DMS 273 (cell line): ENCODE results near the gene FAM171A1.
"Not testable (repeated sequence)": the region's sequence is repeated elsewhere in the genome, so short reads cannot be mapped to it uniquely, and the experiment has no call there.

Experiments used
- DNase-seq: peaks from one replicate; lab custom pipeline; 2025; ENCODE audit not compliant: unreplicated experiment; lab: John Stamatoyannopoulos, UW

The FAM171A1 gene

DNA sequence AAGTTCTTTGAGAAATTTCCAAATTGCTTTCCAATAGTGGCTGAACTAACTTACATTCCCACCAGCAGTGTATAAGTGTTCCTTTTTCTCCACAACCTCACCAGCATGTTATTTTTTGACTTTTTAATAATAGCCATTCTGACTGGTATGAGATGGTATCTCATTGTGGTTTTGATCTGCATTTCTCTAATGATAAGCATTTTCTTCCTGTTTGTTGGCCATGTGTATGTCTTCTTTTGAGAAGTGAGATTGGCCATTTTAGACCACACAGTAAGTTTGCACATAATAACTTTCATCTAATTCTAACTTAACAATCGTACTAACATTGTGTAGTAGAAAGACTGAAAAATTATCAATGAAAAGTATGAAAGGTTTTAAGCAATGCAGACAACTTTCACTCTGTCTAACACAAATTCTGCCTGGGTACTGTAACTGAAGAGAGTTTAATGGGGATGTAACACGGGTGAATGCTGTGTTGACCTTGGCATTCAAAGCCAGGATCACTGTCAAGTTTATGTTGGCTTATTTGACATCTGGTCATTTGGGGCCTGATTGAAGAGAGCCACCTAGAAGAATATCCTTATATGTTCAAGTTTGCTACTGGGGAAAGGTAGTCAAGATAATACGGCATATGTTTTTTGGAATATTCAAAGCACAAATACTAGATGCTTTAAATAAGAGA is 50.4 kb downstream of the FAM171A1 start:
- no peak for DNase-seq

DNA sequence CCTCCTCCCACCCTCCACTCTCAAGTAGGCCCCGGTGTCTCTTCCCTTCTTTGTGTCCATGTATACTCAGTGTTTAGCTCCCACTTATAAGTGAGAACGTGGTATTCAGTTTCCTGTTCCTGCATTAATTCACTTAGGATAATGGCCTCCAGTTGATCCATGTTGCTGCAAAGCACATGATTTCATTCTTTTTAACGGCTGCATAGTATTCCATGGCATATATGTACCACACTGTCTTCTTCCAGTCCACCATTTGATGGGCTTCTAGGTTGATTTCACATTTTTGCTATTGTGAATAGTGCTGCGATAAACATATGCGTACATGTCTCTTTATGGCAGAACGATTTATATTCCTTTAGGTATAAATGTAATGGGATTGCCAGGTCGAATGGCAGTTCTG is 51.0 kb downstream of the FAM171A1 start:
- no peak for DNase-seq

DNA sequence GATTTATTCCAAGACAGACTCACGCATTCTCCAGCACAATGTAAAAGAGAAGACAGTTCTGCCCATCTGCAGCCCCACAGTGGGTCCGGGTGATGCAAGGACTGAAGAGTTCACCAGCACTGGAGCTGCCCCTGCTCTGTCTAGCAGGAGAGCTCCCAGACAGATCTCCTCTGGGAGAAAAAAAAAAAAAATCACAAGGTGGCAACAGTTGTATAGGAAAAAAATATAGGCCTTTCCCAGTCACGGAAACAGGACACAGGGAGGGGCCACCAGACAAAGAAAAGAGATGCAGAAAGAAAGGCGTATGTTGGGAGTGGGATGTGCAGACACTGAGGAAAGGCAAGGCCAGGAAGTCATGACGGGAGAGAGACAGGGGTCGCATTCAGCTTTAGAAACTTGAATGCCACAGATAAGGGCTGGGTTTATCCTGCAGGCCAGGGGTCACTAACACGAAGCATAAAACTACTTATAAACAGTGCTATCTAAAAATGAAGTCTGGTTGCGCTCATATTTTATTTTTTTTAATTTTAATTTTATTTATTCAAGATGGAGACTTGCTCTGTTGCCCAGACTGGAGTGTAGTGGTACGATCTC is 54.1 kb downstream of the FAM171A1 start:
- no peak for DNase-seq

DNA sequence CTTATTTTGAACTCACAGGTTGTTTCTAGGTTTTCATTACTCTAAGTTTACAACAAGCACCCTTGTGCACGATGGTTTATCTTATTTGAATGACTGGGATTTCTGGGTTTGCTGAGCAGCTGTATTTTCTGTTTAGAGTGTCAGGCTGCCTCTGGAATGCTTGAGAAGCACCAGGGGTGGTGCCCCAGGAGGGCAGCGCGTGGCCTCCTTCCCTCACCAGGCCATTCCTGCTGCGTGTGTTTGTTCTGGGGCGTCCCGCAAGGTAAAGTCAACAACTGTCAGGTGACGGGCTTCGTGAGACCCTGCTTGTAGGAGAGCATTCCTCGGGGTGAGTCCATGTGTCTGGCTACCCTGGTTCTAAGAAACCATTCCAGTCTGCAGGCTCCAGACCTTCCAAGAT is 54.9 kb downstream of the FAM171A1 start:
- DNase-seq = no peak

DNA sequence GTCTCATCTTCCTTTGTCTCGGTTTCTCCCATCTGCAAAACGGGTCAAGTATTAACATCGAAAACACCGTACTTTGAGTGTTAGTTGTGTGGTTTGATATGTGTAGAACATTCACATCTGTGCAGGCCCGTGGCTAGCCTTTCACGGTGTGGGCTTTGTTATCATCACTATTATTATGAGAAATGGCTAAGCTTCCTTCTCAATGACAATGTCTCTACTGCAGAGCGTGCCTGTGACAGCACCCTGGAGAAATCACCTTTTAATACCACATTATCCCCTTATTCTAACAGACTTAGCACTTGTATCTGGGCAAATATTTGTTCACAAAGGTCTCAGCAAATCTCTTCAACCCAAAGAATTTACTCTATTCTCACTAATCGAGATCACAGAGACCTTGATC is 55.8 kb downstream of the FAM171A1 start:
- no peak for DNase-seq

- DNase-seq = no peak
These were observed 56.5 kb downstream of the FAM171A1 start for GRCh38 chr10:15314482-15315045.

DNA sequence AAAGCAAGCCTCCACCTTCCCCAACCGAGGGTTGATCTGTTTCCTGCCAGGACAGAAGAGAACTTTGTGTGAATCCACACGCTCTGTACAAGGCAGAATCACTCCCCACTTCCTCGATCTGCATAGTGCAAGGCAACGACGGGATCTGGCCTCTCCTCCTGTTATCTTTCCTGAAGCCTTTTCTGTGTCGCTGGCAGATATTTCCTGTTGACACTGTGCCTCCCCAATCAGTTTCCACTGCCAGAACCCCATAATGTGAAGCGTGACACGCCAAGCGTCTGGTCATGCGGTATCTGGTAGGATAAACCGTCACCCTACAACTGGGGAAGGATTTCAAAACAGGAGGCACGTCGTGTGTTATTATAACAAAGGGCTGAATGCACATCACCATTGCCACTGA is 57.2 kb downstream of the FAM171A1 start:
- no peak for DNase-seq

- DNase-seq = no peak
These were observed 58.0 kb downstream of the FAM171A1 start for GRCh38 chr10:15313047-15313446.

DNA sequence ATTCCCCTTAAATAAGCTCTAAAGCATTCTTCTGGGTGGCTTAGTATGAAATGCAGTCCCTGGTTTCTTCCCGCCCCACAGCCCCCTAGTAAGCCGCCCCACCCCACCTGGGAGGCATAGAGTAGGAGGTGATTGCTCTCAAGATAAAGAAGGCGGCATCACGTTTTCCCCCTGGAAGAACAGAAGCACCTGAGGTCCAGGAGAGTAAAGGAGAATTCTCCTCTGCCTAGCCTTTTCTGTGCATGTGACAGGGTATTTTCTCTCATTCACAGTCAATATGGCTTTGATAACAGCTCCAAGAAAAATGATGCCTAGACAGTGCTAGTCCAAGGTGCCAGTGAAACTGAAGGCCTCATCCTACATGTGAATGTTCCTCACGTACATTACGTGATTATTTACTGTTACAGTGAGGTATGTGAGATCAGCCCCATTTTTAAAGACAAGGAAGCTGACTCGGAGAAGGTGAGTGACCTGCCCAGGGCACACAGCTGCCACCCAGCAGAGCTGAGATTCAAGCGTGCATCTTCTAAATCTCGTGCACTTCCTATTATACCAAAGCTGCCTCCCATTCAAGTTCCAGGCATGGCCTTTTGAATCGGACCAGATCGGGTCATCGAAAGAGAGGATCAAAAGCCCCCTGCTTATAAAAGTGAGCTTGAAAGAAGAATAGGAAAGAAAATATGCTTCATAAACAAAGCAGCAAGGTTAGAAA is 59.4 kb downstream of the FAM171A1 start:
- no peak for DNase-seq

DNA sequence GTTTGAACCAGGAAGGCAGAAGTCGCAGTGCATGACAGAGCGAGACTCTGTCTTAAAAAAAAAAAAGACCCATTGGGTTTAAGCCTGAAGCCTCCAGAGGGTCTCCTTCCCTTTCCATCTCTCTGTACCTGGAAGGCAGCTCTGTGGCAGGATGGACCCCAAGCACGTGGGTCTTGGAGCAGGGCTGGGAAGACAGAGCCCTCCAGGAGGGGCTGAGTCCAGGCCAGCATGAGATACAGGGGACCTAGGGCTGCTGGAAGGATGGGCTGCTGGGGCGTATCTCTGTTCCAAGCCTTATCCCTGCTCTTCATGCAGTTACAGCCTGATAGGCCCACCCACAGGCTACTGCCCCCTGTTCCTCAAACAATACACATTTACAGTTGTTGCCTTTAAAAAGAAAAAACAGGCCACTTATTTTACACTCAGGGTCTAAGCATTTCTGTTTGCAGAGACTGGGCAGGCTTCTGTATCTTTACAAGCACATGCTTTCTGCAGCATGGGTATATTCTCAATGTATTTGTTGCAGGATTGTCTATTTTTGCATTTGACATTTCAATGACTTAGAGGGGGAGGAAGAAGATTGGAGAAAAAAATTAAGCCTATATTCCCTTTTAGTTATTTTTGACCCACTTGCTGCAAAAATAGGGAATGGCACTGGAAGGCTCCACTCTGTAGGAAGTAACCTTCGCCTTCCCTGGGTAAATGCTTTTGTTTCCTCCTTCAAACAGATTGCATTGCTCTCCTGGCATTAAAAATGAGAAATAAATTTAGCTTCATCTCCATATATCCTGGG is 60.1 kb downstream of the FAM171A1 start:
- no peak for DNase-seq

GRCh38 chr10:15309221-15309620 is 61.9 kb downstream of the FAM171A1 start:
- DNase-seq = no peak

GRCh38 chr10:15306735-15307280 is 64.3 kb downstream of the FAM171A1 start:
- no peak for DNase-seq

GRCh38 chr10:15305634-15306033 is 65.5 kb downstream of the FAM171A1 start:
- DNase-seq = no peak

GRCh38 chr10:15305161-15305560 is 65.9 kb downstream of the FAM171A1 start:
- DNase-seq = no peak

DNA sequence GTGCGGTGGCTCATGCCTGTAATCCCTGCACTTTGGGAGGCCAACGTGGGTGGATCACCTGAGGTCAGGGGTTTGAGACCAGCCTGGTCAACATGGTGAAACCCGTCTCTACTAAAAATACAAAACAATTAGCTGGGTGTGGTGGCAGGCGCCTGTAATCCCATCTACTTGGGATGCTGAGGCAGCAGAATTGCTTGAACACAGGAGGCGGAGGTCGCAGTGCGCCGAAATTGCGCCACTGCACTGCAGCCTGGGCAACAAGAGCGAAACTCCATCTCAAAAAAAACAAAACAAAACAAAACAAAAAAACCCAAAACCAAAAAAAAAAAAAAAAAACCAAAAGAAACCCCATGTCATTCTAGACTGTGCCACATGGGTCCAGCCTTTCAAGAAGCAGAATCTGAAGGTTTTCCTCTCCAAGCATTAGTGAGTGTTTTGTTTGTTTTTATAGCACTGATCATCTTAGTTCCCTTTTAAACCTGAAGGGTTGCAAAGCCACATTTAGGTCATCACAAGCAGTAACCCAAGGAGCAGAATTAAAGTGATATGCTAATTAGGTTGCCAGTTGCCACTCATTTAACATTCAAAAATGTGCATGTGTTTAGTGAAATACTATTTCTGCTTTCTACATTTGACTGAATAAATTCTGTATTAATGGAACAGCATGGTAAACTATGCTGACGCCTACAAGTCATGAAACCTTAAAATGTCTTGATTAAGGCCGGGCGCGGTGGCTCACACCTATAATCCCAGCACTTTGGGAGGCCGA is 68.7 kb downstream of the FAM171A1 start:
- not testable (repeated sequence) for DNase-seq

DNA sequence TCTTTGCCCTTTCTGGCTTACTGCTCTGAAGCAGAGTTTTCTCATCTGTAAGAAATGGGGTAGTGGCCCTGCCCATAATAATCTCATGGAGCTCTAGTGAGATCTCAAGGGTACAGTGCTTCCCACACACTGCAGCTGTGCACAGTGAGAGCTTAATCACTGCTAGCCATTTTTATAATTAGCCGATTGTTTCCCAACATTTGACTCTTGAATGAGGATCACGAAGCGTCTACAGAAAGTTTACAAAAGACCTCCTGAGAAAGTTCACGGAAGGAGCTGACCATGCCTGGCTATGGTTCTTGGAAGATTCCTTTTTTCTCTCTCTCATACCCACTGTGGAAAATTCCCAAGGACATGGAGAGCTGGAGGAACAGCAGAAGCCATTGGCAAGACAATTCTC is 70.4 kb downstream of the FAM171A1 start:
- DNase-seq = no peak

GRCh38 chr10:15300145-15300544 is 70.9 kb downstream of the FAM171A1 start:
- DNase-seq = no peak

GRCh38 chr10:15296701-15297100 is 74.4 kb downstream of the FAM171A1 start:
- DNase-seq = no peak

DNA sequence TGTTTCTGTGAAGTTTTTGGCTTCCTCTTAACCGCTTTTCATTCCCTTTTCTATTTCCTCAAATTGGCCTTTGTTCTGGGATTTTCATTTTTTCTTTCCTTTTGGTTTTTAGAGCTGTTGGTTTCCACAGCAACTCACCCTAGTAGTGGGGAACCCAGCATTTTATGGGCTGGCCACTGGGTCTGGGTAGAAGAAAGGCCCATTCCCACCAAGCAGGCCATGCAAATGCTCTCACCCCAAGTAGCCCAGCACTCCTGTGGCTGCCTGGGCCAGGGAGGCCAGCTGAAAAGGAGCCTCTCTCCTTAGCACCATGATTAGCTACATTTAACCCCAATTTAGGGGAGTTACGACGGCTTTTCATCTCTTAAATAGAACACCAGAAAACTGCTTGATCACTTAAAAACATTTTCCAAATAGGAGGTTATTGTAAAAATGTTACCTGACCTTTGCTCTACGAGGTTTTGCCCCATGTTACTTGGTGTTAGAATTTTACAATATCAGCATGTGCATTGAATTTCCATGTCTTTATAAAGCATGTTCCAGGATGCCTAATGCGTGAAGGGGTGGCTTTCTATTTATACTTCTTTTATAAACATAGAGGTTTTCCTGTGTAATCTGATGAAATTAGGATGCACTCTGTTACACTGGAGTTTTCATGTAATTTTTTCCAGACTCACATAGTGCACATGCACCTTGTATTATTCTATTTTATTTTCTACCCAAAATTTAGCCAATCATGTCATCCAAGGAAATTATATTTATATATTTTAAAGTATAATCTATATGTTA is 75.4 kb downstream of the FAM171A1 start:
- no peak for DNase-seq
